ENCODE measurements around the gene TAOK2. TPM values are rescaled to one million over a fixed set of nuclear protein-coding genes. Genes with fewer than 3 reads are reported as not detected.
"Not testable (repeated sequence)": the region's sequence is repeated elsewhere in the genome, so short reads cannot be mapped to it uniquely, and the experiment has no call there.

The TAOK2 gene
- total RNA-seq, 6 donors from 2014 or later, result 70.2 to 195 (median 81.5) TPM

- DNase-seq, result peak in 1 of 2 donors; percentile 87
These were observed 37.4 kb downstream of the TAOK2 start, which contains the start of gene DOC2A for GRCh38 chr16:30010844-30011713. Gene DOC2A (minus strand): TSS chr16:30011027. CDS start chr16:30010222, 805 bp downstream.

DNA sequence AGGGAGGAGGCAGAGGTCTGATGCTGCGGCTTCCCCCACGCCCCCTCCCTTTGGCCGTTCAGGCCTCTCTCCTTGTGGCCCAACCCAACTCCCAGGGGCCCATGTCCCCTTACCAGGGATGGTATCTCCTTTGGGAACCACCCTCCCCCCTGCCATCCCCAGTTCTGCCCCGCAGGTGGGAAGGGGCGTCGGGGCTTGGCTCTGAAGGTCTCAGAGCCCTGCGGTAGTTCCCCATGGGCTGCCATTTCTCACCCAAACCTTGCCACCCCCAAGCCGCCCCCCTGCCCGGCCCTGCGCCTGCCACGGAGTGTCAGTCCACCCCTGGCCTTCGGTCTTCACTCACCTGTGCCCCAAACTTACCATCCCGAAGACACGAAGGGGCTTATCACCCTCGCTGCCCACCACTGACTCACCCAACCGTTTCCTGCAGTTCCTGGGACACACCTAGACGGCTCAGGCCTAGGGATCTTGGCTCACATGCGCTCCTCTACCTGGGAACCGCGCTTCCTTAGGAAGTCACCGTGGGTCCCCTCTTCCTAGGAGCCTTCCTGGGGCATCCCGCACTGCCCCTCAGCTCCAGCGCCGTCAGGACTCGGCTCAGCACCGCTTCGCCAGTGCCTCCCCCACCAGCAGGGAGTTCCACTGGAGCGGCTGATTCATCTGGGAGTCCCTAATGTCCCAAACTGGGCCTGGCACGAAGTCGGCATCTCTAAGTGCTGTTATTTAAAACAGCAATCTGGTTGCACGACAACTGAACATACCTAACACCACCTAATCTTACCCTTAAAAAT lies 38.2 kb downstream of the TAOK2 start:
- ATAC-seq (ENCODE audit: low FRiP score in 2 of 2) (no peak), DNase-seq (no peak)
- TF ChIP-seq EP300 (IDR thresholded peaks at IDR 0.05) (no peak), POLR2A (IDR thresholded peaks at IDR 0.05) (no peak), CTCF (IDR thresholded peaks at IDR 0.05) (no peak), POLR2AphosphoS5 (IDR thresholded peaks at IDR 0.05) (no peak)
- Histone ChIP-seq H3K4me3 (peak overlapping the region in 2 of 4 donors; percentile 37 to 50), H3K9me3 (no peaks in the 10 kb centered on the region), H3K36me3 (no peaks in the 10 kb centered on the region), H3K27me3 (peaks cover 2 to 29% (median 22%) of the 10 kb centered on the region in 4 donors), H3K4me1 (peaks cover 13 to 21% (median 15%) of the 10 kb centered on the region in 4 donors), H3K27ac (no peak overlapping the region)
- 17 to 24% methylated on average over 21 to 30 of the region's 31 CpGs for WGBS, 2 donors

More at GRCh38 chr16:30010844-30011713, 37.4 kb downstream of the TAOK2 start, which contains the start of gene DOC2A:
- TF ChIP-seq POLR2AphosphoS5 (IDR thresholded peaks at IDR 0.05), result no peak
- TF ChIP-seq POLR2A (IDR thresholded peaks at IDR 0.05), result no peak
- no peak for TF ChIP-seq EP300 (IDR thresholded peaks at IDR 0.05)
- TF ChIP-seq CTCF (IDR thresholded peaks at IDR 0.05), result no peak
- Histone ChIP-seq H3K4me1 (peaks cover 13 to 21% (median 15%) of the 10 kb centered on the region in 4 donors), H3K4me3 (peak within 1 kb of the TSS; percentile 26 to 50 (median 32)), H3K27ac (no peak within 1 kb of the TSS), H3K27me3 (peaks cover 2 to 29% (median 22%) of the 10 kb centered on the region in 4 donors), H3K36me3 (no peaks in the 10 kb centered on the region), H3K9me3 (no peaks in the 10 kb centered on the region)
- 2% methylated on average over 11 to 38 of the region's 99 CpGs for WGBS, 2 donors
- ATAC-seq (ENCODE audit: low FRiP score in 2 of 2), result peak in 1 of 2 donors; percentile 16

DNA sequence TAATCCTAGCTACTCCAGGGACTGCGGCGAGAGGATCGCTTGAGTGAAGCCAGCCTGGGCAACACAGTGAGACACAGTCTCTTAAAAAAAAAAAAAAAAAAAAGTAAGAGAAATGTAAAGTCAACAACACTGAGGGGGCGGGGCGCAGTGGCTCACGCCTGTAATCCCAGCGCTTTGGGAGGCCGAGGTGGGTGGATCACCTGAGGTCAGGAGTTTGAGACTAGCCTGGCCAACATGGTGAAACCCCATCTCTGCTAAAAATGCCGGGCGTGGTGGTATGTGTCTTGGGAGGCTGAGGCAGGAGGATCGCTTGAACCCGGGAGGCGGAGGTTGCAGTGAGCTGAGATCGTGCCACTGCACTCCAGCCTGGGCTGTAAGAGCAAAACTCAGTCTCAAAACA lies 38.9 kb downstream of the TAOK2 start:
- not testable (repeated sequence) for H3K27ac ChIP-seq; H3K4me3 ChIP-seq; ATAC-seq (ENCODE audit: low FRiP score in 2 of 2); H3K9me3 ChIP-seq; H3K36me3 ChIP-seq; DNase-seq
- WGBS, 2 donors, result 74 to 79% methylated on average over 14 of the region's 14 CpGs
- Histone ChIP-seq H3K4me1 (peaks cover 13 to 21% (median 15%) of the 10 kb centered on the region in 4 donors), H3K27me3 (peaks cover 2 to 29% (median 22%) of the 10 kb centered on the region in 4 donors)

DNA sequence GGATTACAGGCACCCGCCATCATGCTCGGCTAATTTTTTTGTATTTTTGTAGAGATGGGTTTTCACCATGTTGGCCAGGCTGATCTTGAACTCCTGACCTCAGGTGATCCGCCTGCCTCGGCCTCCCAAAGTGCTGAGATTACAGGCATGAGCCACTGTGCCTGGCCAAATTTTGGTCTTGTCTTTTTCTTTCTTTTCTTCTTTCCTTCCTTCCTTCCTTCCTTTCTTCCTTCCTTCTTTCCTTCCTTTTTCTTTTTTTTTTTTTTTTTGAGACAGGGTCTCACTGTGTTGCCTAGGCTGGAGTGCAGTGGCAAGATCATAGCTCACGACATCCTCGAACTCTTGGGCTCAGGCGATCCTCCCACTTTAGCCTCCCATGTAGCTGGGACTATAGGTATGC lies 41.8 kb downstream of the TAOK2 start:
- WGBS, 2 donors, result 82 to 87% methylated on average over 7 of the region's 7 CpGs
- Histone ChIP-seq H3K4me1 (peaks cover 12 to 14% (median 13%) of the 10 kb centered on the region in 4 donors), H3K27me3 (peaks cover 2 to 18% (median 16%) of the 10 kb centered on the region in 4 donors)
- not testable (repeated sequence) for DNase-seq; H3K4me3 ChIP-seq; H3K9me3 ChIP-seq; H3K27ac ChIP-seq; H3K36me3 ChIP-seq; ATAC-seq (ENCODE audit: low FRiP score in 2 of 2)

- no peak for ATAC-seq (ENCODE audit: low FRiP score in 2 of 2)
- 71 to 78% methylated on average over 8 of the region's 8 CpGs for WGBS, 2 donors
These were observed 43.0 kb downstream of the TAOK2 start for GRCh38 chr16:30016555-30017276.

More at GRCh38 chr16:30016555-30017276, 43.0 kb downstream of the TAOK2 start:
- no peak for DNase-seq
- H3K4me3 ChIP-seq, result no peak overlapping the region
- H3K9me3 ChIP-seq, result no peaks in the 10 kb centered on the region
- H3K36me3 ChIP-seq, result no peaks in the 10 kb centered on the region
- no peak overlapping the region for H3K27ac ChIP-seq
- peaks cover 0 to 6% (median 3%) of the 10 kb centered on the region in 4 donors for H3K27me3 ChIP-seq
- no peak for TF ChIP-seq EP300 (IDR thresholded peaks at IDR 0.05)
- no peak for TF ChIP-seq POLR2A (IDR thresholded peaks at IDR 0.05)
- no peak for TF ChIP-seq POLR2AphosphoS5 (IDR thresholded peaks at IDR 0.05)
- TF ChIP-seq CTCF (IDR thresholded peaks at IDR 0.05), result no peak
- peaks cover 10 to 14% (median 10%) of the 10 kb centered on the region in 4 donors for H3K4me1 ChIP-seq
